GM12873 (cell line): ENCODE data around the gene VWF.

ENCODE experiments used
- CTCF ChIP-seq: IDR thresholded peaks from 2 replicates; pipeline ENCODE4 v1.5.1; 2012; ENCODE audit warnings: low read depth, mild to moderate bottlenecking, moderate library complexity, low read length, control low read depth; ENCODE audit not compliant: insufficient read depth; ENCODE audit errors: missing control alignments

The VWF gene

GRCh38 chr12:5969974-5970690 lies 154.3 kb downstream of the VWF start:
- TF ChIP-seq CTCF = no peak

- no peak for TF ChIP-seq CTCF
Observed at GRCh38 chr12:5969156-5969973, 155.1 kb downstream of the VWF start.

GRCh38 chr12:5967645-5968415 lies 156.6 kb downstream of the VWF start:
- no peak for TF ChIP-seq CTCF

GRCh38 chr12:5966486-5967095 lies 157.9 kb downstream of the VWF start:
- TF ChIP-seq CTCF = no peak

DNA sequence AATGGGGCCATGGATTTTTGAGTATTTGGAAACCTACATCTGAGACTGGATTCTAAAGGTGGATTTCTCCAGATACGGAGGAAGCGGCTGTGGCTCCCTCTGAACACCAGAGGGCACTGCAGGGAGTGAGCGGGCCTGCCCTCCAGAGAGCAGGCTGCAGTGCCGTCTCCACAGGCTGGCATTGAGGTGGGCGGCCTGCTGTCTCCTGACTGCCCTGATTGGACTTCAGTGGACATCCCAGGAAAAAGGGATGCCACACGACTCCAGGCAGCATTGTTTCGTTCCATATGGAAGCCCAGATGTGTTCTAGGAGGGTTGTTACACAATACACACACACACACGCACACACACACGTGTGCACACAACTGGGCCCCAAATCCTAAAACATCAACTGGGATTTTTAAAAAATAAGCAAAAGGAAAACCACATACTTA lies 158.5 kb downstream of the VWF start:
- peak; percentile 89 for TF ChIP-seq CTCF

- TF ChIP-seq CTCF = no peak
Observed at GRCh38 chr12:5964913-5965900, 159.3 kb downstream of the VWF start.
